ENCODE results near the gene NNT. TPM values are rescaled to one million over a fixed set of nuclear protein-coding genes. Genes with fewer than 3 reads are reported as not detected.
A peak's percentile ranks its signal among the peaks of the same experiment; 100 is the strongest.
"Not testable (repeated sequence)": the region's sequence is repeated elsewhere in the genome, so short reads cannot be mapped to it uniquely, and the experiment has no call there.

The NNT gene
- total RNA-seq, 1 donor from 2014 or later: 205 TPM

GRCh38 chr5:43667379-43667778, 64.4 kb downstream of the NNT start:
- not testable (repeated sequence) for DNase-seq

GRCh38 chr5:43674536-43674935, 71.6 kb downstream of the NNT start:
- DNase-seq: no peak

- peak; percentile 42 for DNase-seq
These were observed 72.4 kb downstream of the NNT start for GRCh38 chr5:43675357-43675756.

- DNase-seq: no peak
These were observed 73.3 kb downstream of the NNT start for GRCh38 chr5:43676083-43676840.

GRCh38 chr5:43677253-43677652, 74.3 kb downstream of the NNT start:
- DNase-seq: no peak

- DNase-seq: no peak
These were observed 76.2 kb downstream of the NNT start for GRCh38 chr5:43679214-43679613.

- peak; percentile 44 for DNase-seq
These were observed 77.3 kb downstream of the NNT start for GRCh38 chr5:43680286-43680685.

- no peak for DNase-seq
These were observed 81.0 kb downstream of the NNT start for GRCh38 chr5:43683884-43684471.

- DNase-seq: no peak
These were observed 82.4 kb downstream of the NNT start for GRCh38 chr5:43685252-43685950.

- DNase-seq: no peak
These were observed 84.3 kb downstream of the NNT start for GRCh38 chr5:43687275-43687674.

GRCh38 chr5:43691275-43691674, 88.3 kb downstream of the NNT start:
- DNase-seq: no peak

GRCh38 chr5:43691893-43692292, 88.9 kb downstream of the NNT start:
- DNase-seq: no peak

- DNase-seq: no peak
These were observed 90.4 kb downstream of the NNT start for GRCh38 chr5:43693411-43693810.

GRCh38 chr5:43694027-43694426, 91.0 kb downstream of the NNT start:
- DNase-seq: no peak

- not testable (repeated sequence) for DNase-seq
These were observed 93.5 kb downstream of the NNT start for GRCh38 chr5:43696444-43696843.

- no peak for DNase-seq
These were observed 96.9 kb downstream of the NNT start for GRCh38 chr5:43699910-43700309.

- no peak for DNase-seq
These were observed 97.6 kb downstream of the NNT start for GRCh38 chr5:43700601-43701000.

- DNase-seq: no peak
These were observed 98.2 kb downstream of the NNT start for GRCh38 chr5:43701227-43701626.

GRCh38 chr5:43702293-43702692, 99.3 kb downstream of the NNT start:
- DNase-seq: no peak

GRCh38 chr5:43702815-43703214, 99.8 kb downstream of the NNT start:
- peak; percentile 26 for DNase-seq

GRCh38 chr5:43704243-43704642, 101.3 kb downstream of the NNT start:
- no peak for DNase-seq

- DNase-seq: not testable (repeated sequence)
These were observed 103.6 kb downstream of the NNT start for GRCh38 chr5:43706576-43706975.

- no peak for DNase-seq
These were observed 108.5 kb downstream of the NNT start for GRCh38 chr5:43711496-43711895.

GRCh38 chr5:43712081-43712480, 109.1 kb downstream of the NNT start:
- DNase-seq: no peak

All from tongue (tissue), 2 donors.